GM19467 (cell line): ENCODE results near the gene MACROD2.

Source experiments
- ATAC-seq: cut with Tn5 transposase; IDR thresholded peaks from one replicate; pipeline ENCODE4 v1.9.1; 2021; ENCODE audit warnings: mild to moderate bottlenecking, moderate library complexity; ENCODE audit not compliant: unreplicated experiment

Gene MACROD2

DNA sequence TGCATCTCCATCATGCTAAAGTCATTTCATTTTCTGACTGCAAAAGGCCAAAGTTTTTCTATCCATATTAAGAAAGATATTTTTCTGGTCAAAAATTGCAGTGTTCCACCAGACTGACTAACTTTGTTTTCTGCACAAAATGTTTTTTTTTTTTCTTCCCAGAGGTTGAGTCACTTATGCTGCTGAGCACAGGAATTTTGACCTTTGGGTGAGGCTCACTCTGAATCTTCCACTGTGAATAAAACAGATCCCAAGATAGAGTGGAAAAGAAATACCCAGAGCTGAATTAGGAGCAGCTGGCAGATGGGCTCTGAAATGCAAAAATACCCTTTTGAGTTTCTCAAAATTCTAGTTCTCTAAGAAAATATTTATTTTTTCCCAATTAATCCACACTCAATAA is 1581.1 kb downstream of the MACROD2 start:
- no peak for ATAC-seq

DNA sequence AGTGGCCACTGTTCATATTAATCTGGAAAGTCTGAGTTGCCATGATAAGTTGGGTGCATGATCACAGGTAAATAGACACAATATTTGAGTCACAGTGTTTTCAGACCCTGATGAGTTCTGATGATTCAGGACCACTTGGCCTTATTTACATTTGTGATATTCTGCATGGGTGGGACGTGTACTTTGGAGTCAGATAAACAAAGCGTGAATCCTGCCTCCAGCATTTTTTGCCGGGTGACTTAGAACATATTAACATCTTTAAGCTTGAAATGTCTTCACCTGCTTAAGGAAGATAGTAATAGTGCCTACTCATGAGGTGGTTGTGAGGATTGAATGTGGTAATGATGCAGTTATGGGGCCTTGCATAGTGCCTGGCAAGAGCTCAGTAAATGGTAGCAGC is 1582.8 kb downstream of the MACROD2 start:
- ATAC-seq = no peak

DNA sequence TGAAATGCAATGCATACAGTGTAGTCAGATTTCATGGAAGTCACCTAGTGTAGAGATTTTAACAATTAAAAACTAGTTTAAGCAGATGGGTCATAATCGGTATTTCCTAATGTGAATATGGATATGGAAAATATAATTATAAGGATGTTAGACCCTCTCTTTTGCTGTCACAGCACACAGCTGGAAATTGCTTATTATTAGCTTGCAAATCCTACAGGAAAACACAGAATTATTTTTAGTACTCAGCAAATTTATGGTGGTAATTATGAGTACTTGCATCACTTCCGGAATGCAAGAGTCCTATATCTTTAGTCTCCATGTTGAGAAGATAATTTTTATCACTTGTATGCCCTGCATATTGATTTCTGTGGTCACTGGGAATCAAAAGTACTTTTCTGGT is 1584.4 kb downstream of the MACROD2 start:
- ATAC-seq = no peak

DNA sequence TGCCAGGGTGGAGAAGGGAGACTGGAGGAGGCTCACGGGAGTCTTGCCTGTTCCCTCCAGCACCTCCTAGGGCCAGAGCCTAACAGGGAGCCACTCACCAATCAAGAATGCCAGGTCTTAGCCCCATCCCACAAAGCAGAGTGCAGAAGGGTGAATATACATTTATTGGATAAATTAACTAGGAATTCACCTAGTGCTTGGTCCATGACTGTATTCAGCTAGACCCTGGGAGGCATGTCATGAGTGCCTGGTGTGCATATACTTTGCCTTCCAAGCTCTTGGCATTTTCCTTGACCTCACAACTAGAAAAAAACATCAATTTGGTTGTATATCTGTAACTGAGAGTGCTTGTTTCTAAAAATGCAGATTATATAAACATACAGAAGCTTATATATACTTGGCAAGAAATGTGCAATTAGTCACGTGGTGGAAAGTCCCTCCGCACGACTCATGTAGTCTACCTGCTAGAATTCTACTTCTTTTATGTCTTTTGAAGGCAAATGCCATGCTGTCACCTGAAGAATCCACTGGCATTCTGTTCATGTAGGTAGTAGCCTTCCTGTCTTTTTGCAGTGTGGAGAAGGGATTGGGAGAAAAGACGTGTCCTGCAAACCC is 1586.9 kb downstream of the MACROD2 start:
- no peak for ATAC-seq

DNA sequence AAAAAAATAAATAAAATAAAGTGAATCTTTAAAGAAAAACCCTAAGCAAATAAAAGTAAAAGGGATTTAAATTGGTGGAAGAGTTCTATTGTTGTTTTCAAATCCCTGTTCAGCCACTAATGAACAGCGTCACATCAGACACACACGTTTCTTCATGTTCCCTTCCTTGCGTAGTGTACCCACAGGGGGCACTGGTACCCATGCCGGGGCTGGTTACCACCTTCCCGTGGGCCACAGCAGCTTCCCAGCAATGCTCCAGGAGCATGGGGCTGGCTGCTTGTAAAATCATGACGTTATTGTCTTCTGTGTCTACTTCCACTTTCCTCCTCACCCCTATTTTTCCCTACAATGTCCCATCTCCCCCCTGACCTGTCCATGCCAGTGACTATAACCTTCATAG is 1589.2 kb downstream of the MACROD2 start:
- no peak for ATAC-seq

DNA sequence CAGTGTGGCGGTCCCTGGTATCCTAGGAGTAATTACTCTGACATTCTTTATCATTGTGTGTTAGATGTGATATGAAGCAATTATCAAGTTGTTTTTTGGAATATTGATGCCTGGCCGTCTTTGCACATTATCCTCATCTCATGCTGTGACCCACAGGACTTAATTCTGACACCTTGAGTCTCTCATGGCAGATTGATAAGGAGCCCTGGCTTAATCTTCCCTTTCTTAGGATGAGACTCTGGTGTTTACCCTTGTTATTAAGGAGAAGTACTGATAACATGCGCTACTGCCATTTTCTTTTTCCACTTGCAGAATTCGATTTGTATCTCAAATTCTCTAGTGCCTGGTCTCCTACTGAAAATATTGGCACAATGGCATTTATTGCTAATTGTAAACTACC is 1597.8 kb downstream of the MACROD2 start:
- ATAC-seq = no peak

DNA sequence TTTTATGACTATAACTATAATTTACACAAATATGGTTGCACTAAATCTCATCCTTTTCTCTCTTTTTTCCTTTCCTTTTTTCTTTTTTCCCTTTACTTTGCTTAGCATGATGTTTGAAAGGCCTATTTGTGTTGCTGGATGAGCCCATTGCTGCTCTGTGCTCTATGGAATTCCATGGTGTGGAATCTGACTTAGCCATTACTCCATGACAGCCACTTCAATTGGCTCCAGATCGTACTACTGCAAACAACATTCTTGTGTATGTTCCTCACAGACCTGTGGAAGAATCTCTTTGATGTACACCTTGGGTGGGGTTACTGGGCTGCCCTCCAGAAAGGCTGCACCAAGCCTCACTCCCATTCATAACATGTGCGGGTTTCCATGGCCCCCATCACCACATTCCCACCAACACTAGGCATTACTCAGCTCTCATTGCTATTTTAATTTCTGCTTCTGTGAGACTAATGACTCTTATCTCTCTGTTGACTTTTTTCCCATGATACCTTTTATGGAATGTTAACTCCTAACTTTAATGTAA is 1598.9 kb downstream of the MACROD2 start:
- no peak for ATAC-seq

DNA sequence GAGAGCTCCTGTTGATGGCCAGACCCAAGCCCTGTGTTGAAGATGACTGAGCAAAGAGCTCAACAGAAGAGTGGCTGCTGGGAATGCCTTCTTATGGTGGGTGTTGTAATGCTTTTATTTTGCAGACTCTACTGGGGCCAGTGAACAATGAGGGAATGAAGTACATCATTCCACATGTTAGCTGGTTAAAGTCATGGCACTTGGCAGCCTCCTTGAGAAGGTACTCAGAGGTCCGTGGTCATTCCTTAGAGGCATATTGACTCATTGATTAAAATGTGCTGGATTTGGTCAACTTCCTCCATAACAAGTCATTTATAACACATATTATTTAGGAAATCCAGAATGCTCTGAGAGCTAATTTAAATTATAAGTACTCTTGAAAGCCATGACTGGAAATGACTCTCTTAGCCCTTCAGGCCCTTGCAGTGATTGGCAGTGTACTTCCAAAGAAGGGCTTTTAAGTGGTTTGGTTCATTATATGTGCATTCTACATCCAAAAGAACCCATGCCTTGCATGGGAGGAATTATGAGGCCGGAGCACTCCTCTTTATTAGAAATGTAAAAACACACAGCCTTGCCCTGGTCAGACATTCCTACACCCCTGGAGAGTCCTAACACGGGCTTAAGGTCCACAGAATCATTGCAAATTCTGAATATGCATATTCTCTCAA is 1601.0 kb downstream of the MACROD2 start:
- no peak for ATAC-seq

DNA sequence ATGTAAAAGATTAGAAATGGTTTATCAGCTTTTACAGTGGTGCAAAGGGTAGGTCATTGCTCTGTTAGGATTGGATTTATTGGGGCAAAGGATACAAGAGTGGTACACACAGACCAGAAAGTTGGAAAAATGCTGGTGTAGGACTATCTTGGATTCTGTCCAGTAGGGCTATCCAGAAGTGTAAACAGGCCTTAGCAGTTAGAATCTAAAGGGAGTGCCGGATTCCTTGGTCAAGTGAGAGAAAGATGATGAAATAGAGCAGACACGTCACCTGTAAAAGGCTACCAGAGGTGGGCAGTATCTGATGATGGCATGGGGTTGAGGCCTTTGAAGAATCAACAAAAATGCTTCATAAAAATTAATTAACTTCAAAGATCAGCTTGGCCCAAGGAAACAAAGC is 1602.0 kb downstream of the MACROD2 start:
- no peak for ATAC-seq

DNA sequence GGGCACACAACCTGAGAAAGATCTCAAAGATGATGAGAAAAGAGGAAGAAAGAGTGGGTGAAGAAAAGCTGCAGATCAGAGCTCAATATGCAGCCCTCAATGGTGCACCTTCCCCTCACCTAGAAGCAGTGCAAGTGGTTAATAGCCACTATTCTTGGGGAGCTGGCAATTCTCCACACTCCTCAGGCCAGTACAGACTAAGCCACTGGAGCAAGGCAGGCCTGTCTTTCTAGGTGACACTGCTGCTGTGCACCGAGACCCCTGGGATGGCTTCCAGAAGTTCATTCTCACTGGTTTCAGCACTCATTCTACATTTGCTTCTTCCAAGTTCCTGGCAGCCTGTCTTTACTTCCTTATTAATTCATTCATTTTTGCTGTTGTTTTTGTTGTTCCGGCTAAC is 1604.6 kb downstream of the MACROD2 start:
- ATAC-seq = no peak

DNA sequence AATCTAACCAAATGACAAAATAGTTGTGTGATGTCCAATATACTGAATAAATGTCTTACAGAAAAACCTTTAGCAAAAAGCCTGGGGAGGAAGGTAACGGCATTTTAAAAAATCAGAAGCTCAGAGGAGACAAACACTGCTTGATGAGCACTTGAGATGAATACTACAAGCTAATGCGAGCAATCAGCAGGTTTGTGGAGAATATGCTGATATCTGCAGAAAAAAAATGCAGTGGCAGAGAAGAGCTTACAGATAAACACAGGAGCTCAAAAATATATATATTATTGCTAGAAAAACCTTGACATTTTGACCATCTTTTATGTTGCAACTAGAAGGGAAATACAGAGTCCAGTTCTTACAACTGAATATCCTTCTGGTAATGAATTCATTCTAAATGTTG is 1605.2 kb downstream of the MACROD2 start:
- ATAC-seq = no peak

DNA sequence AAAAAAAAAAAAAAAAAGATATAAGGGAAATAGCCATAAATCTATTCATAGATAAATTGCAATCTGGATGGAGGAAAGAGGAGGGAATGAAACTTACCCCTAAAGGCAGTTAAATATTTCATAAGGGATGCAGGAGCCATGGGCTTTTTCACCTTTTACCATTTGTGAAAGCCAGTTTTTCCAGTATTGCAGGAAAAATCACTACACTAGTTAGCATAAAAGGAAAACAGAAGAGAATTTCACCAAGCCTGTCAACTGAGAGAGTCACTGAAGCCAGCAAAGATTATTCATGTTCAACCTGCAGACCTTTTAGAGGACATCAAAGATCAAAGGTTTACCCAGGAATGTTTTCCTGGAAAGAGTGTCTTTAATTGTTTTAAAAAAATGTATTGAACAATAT is 1608.2 kb downstream of the MACROD2 start:
- ATAC-seq = no peak

DNA sequence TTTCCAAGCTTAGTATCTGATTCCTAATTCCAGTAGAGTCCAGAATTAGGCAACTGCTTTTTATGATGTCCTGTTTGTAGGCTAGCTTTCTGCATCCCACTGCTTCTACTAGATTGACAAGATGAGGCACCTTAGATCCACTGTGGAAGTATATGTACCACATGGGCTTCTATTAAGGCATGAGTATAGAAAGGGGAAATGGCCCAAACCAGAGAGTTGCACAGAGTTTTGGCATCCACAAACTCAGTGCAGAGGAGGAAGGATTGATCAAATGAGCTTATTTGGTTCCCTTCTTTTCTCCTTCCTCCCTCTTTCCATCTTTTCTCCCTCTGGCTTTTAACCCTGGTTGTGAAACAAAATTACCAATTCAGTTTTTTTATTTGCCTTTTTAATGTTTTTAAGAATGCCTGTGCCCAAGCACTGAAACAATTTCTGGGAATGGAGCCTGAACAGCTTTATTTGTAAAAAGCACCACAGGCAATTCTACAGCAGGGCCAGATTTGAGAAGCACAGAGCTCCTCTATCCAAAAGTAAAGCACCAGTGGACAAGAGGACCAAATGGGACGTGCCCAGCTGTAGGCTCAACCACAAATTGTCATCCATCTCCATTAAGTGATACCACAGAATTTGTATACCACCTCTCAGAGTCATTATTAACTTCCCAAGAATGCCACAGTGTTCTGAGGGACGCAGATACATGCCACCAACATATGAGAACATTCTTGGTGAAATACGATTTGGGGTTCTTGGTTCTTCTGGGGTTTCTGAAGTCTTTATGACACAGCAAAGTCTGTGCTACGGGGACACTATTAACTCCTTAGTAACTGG is 1608.9 kb downstream of the MACROD2 start:
- no peak for ATAC-seq

DNA sequence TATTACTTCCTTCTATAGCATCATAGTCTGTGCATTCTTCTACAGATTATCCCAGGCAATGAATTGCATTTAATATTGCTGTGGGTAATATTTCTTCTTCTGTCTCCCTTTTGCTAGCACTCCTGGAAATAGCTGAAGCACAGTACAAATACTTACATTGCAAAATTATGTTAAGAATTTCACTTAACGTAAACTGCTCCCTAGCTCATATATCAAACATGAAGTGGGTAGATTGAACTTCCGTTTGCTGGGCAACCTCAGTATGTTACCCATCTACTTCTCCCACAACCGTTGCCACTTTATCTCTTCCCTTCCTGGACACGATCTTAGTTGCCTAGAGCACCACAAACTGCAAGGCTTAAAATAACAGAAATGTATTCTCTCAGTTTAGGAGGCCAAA is 1614.6 kb downstream of the MACROD2 start:
- ATAC-seq = no peak

DNA sequence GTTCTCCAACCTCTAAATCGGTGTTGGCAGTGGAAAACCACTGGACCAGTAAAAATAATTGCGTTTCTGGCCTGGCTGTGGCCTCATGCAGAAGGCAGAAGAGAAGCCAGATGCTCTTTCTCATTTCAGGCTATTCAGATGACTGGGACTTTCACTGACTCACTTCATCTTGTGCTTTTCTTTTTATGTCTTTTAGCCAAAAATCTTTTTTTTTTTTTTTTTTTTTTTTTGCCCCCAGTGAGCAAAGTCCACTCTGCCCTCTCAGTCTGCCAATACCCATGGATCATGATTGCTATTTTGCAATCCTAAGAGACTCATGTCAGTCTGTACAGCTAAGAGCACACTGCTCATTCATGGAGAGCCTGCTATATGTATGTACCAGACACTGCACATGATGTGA is 1615.5 kb downstream of the MACROD2 start:
- ATAC-seq = no peak

DNA sequence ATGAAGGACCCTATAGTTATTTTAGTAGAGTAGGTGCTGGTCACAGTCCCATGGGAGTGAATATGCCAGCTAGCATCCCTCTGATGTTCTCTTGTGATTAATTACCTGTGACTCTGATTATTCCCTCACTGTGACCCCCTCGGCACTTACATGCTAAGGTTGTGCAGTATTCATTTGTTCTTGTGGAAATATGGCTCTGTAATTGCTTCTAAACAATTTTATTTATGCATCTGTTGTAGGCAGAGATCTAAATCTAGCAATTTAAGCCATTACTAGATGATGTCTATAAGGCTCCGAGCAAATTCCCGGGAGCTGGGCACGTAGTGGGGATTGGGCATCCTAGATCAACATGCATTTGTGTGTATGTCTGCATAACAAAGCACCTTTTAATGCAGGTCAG is 1616.2 kb downstream of the MACROD2 start:
- no peak for ATAC-seq

DNA sequence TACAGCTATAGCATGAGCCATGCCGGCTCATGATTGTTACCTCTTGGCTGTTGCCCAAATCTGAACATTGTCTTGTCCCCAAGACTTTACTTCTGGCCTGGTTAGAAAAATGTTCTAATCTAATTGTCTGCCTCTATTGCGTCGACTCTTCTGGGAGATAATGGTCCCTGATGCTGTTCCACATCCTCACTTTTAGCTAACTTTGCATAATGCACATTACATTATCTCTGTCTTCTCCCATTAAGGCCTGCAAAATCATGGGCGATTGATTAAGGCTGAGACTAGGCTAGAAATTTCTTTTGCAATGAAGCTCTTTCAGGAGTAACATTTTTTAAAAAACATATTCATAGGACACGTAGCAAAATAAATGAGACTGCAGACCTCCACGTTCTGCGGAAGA is 1616.9 kb downstream of the MACROD2 start:
- no peak for ATAC-seq

DNA sequence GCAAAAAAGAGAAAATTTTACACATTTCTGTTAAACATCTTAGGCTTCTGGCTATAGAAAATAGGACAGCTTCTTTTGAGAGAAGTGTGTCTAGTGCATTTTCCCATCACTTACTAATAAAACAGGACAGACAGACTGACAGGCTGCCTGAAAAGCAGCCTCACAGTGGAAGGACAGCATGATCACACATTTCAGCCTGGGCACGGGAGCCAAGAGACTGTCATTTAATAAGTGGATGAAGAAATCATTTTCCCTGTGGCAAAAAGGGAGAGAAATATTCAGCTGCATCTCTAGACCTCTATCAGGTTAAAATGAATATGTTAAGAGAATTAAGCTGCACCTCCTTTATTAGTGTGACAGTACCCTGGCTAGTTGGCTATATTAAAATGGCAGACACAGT is 1617.5 kb downstream of the MACROD2 start:
- ATAC-seq = no peak

DNA sequence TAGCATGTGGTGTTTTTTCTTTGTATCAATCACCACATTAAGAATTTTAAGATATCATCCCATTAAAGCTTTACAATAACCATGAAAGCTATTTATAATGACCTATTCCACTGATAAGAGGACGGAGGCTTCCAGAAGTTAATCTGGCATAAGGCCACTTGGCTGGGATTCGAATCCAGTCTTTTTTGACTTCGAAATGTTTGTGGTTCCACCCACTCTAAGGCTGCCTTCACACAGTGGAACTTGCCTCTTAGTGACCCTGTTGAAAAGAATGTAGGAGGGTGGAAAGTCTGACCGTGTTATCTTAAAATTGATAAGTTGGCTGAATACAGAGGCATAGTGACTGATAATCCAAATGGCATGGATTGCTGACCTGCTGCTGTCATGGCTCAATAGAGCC is 1618.2 kb downstream of the MACROD2 start:
- no peak for ATAC-seq

DNA sequence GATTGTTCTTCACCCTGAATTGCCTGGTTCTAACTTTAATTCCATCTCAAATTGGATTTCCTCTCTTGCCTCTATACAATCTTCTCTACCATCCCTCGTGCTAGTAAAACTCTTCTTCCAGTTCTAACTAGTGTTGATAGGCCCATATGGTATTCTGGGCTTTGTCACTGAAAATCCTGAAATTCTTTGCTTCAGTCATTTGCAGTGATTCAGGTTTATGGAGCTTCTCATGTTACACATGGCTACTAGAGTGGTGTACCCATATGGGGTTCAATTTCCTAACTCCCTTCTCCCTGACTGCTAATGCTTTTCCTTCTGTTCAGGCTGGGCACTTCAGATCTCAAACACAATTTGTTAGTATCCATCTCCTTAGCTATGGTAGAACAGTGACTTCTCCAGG is 1621.3 kb downstream of the MACROD2 start:
- no peak for ATAC-seq

DNA sequence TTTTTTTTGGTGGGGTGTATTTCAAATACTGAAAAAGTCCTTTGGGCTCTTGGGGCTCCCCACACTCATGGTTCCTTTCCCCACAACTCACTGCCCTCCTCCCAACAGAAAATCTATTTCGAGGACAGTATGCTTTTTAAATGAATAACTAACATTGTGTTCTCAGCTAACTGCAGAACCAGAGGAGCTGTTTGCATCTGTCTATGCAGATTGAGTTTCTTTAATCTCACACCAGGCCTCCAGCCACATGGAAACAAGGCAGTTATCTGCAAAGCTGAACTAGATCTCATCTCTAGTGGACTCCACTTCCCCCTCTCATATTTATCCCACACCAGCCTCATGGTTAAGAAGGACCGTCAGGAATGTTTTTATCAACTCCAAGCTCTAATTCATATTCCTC is 1622.8 kb downstream of the MACROD2 start:
- ATAC-seq = no peak

DNA sequence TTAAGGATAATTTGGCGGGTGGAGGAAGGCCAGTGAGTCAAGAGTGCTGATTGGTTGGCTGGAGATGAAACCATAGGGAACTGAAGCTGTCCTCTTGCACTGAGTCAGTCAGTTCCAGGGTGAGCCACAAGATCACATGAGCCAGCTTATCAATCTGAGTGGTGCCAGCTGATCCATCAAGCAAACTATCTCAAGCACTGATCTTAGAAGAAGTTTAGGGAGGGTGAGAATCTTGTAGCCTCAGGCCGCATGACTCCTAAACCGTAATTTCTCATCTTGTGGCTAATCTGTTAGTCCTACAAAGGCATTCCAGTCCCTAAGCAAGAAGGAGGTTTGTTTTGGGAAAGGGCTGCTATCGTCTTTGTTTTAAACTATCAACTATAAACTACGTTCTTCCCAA is 1623.6 kb downstream of the MACROD2 start:
- no peak for ATAC-seq
